Activated CD4-positive, alpha-beta memory T cell treated with anti-CD3 and anti-CD28 coated beads, Interleukin-2, amount 10 ng/mL, durations not matched to agents 7 days and 5 days (primary cell): ENCODE data around the gene CD209. TPM values are rescaled to one million over a fixed set of nuclear protein-coding genes. Genes with fewer than 3 reads are reported as not detected.
A peak's percentile ranks its signal among the peaks of the same experiment; 100 is the strongest.

ENCODE experiments used
- CTCF ChIA-PET: fragments of 350-600 bp; sonication (Branson Sonifier 250); formaldehyde crosslinking; loops from one replicate; lab custom pipeline; 2021; ENCODE audit warnings: antibody characterized with exemption, inconsistent platforms; lab: Charles Lee
- POLR2A ChIA-PET: fragments of 350-600 bp; sonication (Branson Sonifier 250); formaldehyde crosslinking; loops from one replicate; lab custom pipeline; 2021; ENCODE audit warnings: antibody characterized with exemption; lab: Charles Lee
- DNase-seq: peaks from one replicate; pipeline ENCODE4 v3.0.0-alpha.2; 2020
- H3K27ac Mint-ChIP-seq: one replicate; pipeline ENCODE4 v1.8.0; 2021; ENCODE audit warnings: mild to moderate bottlenecking, mixed read lengths
- H3K27me3 Mint-ChIP-seq: one replicate; pipeline ENCODE4 v1.8.0; 2021; ENCODE audit warnings: mixed read lengths
- H3K36me3 Mint-ChIP-seq: one replicate; pipeline ENCODE4 v1.8.0; 2021; ENCODE audit warnings: low read depth, mixed read lengths
- H3K4me1 Mint-ChIP-seq: one replicate; pipeline ENCODE4 v1.8.0; 2021; ENCODE audit warnings: mixed read lengths
- H3K4me3 Mint-ChIP-seq: one replicate; pipeline ENCODE4 v1.8.0; 2021; ENCODE audit warnings: mild to moderate bottlenecking, mixed read lengths
- H3K9me3 Mint-ChIP-seq: one replicate; pipeline ENCODE4 v1.8.0; 2021; ENCODE audit warnings: mixed read lengths
- total RNA-seq, 2 experiments: library from RNA; stranded (reverse); gene quantifications; one replicate each; pipeline ENCODE4 v1.2.3, GENCODE V29; 2021

CD209 gene
- total RNA-seq, 2 experiments from 2014 or later, result not detected

- Mint-ChIP-seq H3K4me3 (peak overlapping the region; percentile 36), H3K4me1 (peaks cover 33% of the 10 kb centered on the region), H3K27ac (peak overlapping the region; percentile 90), H3K36me3 (no peaks in the 10 kb centered on the region), H3K27me3 (peaks cover 18% of the 10 kb centered on the region), H3K9me3 (no peaks in the 10 kb centered on the region)
- DNase-seq, result no peak
- CTCF ChIA-PET, result interaction anchor here (0.5 to 1.7 kb wide), 4 partner anchors 25 to 448 kb away, joined by 3 to 11 read pairs (median 6); partner anchors contain the start of gene TRAPPC5
- POLR2A ChIA-PET, result interaction anchor here (1.0 to 2.5 kb wide), 4 partner anchors 25 to 607 kb away, joined by 3 to 15 read pairs (median 4); partner anchors contain the start of genes STXBP2 and TRAPPC5
These were observed 41.0 kb downstream of the CD209 start for GRCh38 chr19:7706188-7706954.

- Mint-ChIP-seq H3K4me3 (peak overlapping the region; percentile 31), H3K4me1 (peaks cover 30% of the 10 kb centered on the region), H3K27ac (peak overlapping the region; percentile 90), H3K9me3 (no peaks in the 10 kb centered on the region), H3K27me3 (peaks cover 18% of the 10 kb centered on the region), H3K36me3 (no peaks in the 10 kb centered on the region)
- DNase-seq, result peak; percentile 80
- POLR2A ChIA-PET, result interaction anchor here (0.6 to 2.5 kb wide), 5 partner anchors 25 to 606 kb away, joined by 3 to 15 read pairs (median 3); partner anchors contain the start of genes MCEMP1, STXBP2 and TRAPPC5
- CTCF ChIA-PET, result interaction anchor here (0.5 to 1.7 kb wide), 3 partner anchors 24 to 448 kb away, joined by 3 to 11 read pairs (median 4); partner anchors contain the start of gene TRAPPC5
These were observed 41.7 kb downstream of the CD209 start for GRCh38 chr19:7705387-7706187.

GRCh38 chr19:7704280-7705060 is 42.9 kb downstream of the CD209 start:
- no peaks in the 10 kb centered on the region for H3K9me3 Mint-ChIP-seq
- DNase-seq, result no peak
- no peaks in the 10 kb centered on the region for H3K36me3 Mint-ChIP-seq
- H3K4me3 Mint-ChIP-seq, result no peak overlapping the region
- ChIA-PET POLR2A (interaction anchor here (2.5 kb wide), 1 partner anchor 23 kb away, joined by 15 read pairs; the partner anchor contains the start of gene TRAPPC5), CTCF (no interaction called here)
- H3K27me3 Mint-ChIP-seq, result peaks cover 23% of the 10 kb centered on the region
- H3K4me1 Mint-ChIP-seq, result peaks cover 31% of the 10 kb centered on the region
- H3K27ac Mint-ChIP-seq, result no peak overlapping the region

GRCh38 chr19:7703332-7703731 is 44.0 kb downstream of the CD209 start:
- POLR2A ChIA-PET, result no interaction called here
- peaks cover 36% of the 10 kb centered on the region for H3K4me1 Mint-ChIP-seq
- CTCF ChIA-PET, result interaction anchor here (0.7 kb wide), 1 partner anchor 561 kb away, joined by 3 read pairs; no protein-coding TSS in a partner anchor
- H3K9me3 Mint-ChIP-seq, result no peaks in the 10 kb centered on the region
- peaks cover 26% of the 10 kb centered on the region for H3K27me3 Mint-ChIP-seq
- H3K27ac Mint-ChIP-seq, result no peak overlapping the region
- no peak for DNase-seq
- no peaks in the 10 kb centered on the region for H3K36me3 Mint-ChIP-seq
- no peak overlapping the region for H3K4me3 Mint-ChIP-seq

GRCh38 chr19:7701654-7702457 is 45.5 kb downstream of the CD209 start, which contains the start of gene FCER2:
TSS of gene FCER2 (minus strand) at chr19:7702131. CDS start at chr19:7699760, 2,371 bp downstream.
- Mint-ChIP-seq H3K36me3 (no peaks in the 10 kb centered on the region), H3K4me3 (no peak within 1 kb of the TSS), H3K9me3 (no peaks in the 10 kb centered on the region), H3K27me3 (peaks cover 28% of the 10 kb centered on the region), H3K27ac (no peak within 1 kb of the TSS), H3K4me1 (peaks cover 32% of the 10 kb centered on the region)
- no peak for DNase-seq
- ChIA-PET POLR2A (no interaction called here), CTCF (interaction anchor here (1.2 kb wide), 1 partner anchor 21 kb away, joined by 3 read pairs; the partner anchor contains the start of gene TRAPPC5)

GRCh38 chr19:7701049-7701653 is 46.2 kb downstream of the CD209 start:
- POLR2A ChIA-PET, result no interaction called here
- Mint-ChIP-seq H3K4me3 (no peak overlapping the region), H3K27me3 (peaks cover 30% of the 10 kb centered on the region), H3K4me1 (peaks cover 25% of the 10 kb centered on the region), H3K27ac (no peak overlapping the region), H3K9me3 (no peaks in the 10 kb centered on the region), H3K36me3 (no peaks in the 10 kb centered on the region)
- DNase-seq, result no peak
- CTCF ChIA-PET, result interaction anchor here (1.2 kb wide), 1 partner anchor 20 kb away, joined by 3 read pairs; the partner anchor contains the start of gene TRAPPC5

GRCh38 chr19:7699417-7700401 is 47.6 kb downstream of the CD209 start:
- Mint-ChIP-seq H3K4me1 (peaks cover 11% of the 10 kb centered on the region), H3K36me3 (no peaks in the 10 kb centered on the region), H3K9me3 (no peaks in the 10 kb centered on the region), H3K27me3 (peaks cover 27% of the 10 kb centered on the region), H3K27ac (no peak overlapping the region), H3K4me3 (no peak overlapping the region)
- CTCF ChIA-PET, result interaction anchor here (0.7 to 1.6 kb wide), 4 partner anchors 10 to 131 kb away, joined by 3 to 4 read pairs (median 3); partner anchors contain the start of gene TRAPPC5
- no peak for DNase-seq
- POLR2A ChIA-PET, result interaction anchor here (1.0 kb wide), 1 partner anchor 13 kb away, joined by 3 read pairs; no protein-coding TSS in a partner anchor

GRCh38 chr19:7699003-7699402 is 48.3 kb downstream of the CD209 start:
- no peak for DNase-seq
- CTCF ChIA-PET, result interaction anchor here (0.7 to 1.6 kb wide), 4 partner anchors 9 to 131 kb away, joined by 3 to 4 read pairs (median 3); partner anchors contain the start of gene TRAPPC5
- H3K27me3 Mint-ChIP-seq, result peaks cover 25% of the 10 kb centered on the region
- no peak overlapping the region for H3K4me3 Mint-ChIP-seq
- H3K4me1 Mint-ChIP-seq, result peaks cover 9% of the 10 kb centered on the region
- no peak overlapping the region for H3K27ac Mint-ChIP-seq
- POLR2A ChIA-PET, result interaction anchor here (0.9 to 1.0 kb wide), 3 partner anchors 13 to 1871 kb away, joined by 3 read pairs; partner anchors contain the start of gene TRAPPC5
- H3K36me3 Mint-ChIP-seq, result no peaks in the 10 kb centered on the region
- no peaks in the 10 kb centered on the region for H3K9me3 Mint-ChIP-seq

GRCh38 chr19:7698583-7698982 is 48.8 kb downstream of the CD209 start:
- peaks cover 9% of the 10 kb centered on the region for H3K4me1 Mint-ChIP-seq
- H3K27ac Mint-ChIP-seq, result no peak overlapping the region
- no peaks in the 10 kb centered on the region for H3K36me3 Mint-ChIP-seq
- H3K4me3 Mint-ChIP-seq, result no peak overlapping the region
- DNase-seq, result no peak
- no peaks in the 10 kb centered on the region for H3K9me3 Mint-ChIP-seq
- CTCF ChIA-PET, result interaction anchor here (0.7 to 2.4 kb wide), 4 partner anchors 17 to 130 kb away, joined by 3 to 8 read pairs (median 4); partner anchors contain the start of gene TRAPPC5
- POLR2A ChIA-PET, result interaction anchor here (0.9 to 1.0 kb wide), 3 partner anchors 12 to 1871 kb away, joined by 3 read pairs; partner anchors contain the start of gene TRAPPC5
- H3K27me3 Mint-ChIP-seq, result peaks cover 21% of the 10 kb centered on the region

- no peak overlapping the region for H3K27ac Mint-ChIP-seq
- H3K4me1 Mint-ChIP-seq, result peaks cover 9% of the 10 kb centered on the region
- no peaks in the 10 kb centered on the region for H3K36me3 Mint-ChIP-seq
- no peak for DNase-seq
- ChIA-PET CTCF (interaction anchor here (2.4 kb wide), 1 partner anchor 17 kb away, joined by 8 read pairs; the partner anchor contains the start of gene TRAPPC5), POLR2A (no interaction called here)
- no peak overlapping the region for H3K4me3 Mint-ChIP-seq
- peaks cover 18% of the 10 kb centered on the region for H3K27me3 Mint-ChIP-seq
- H3K9me3 Mint-ChIP-seq, result no peaks in the 10 kb centered on the region
These were observed 49.5 kb downstream of the CD209 start for GRCh38 chr19:7697721-7698287.
